ENCODE data around the gene PAPPA.

DNA sequence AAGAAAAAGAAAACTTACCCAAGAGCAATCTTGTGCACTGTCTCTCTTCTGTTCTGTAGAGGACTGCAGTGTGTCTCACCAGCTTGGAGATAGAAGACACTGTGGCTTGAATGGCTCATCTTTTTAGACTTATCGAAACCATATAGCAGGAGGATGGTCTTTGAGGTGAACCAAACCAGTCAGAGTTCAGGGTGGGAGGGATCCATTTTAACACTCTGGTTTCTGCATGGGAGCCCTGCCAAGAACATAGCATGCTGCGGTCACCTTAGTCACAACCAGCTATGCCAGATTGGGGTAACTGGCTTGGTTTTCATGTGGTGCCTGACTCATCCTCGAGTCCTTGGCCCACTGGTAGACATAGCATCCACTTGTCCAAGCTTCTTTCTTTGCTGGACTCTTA is 135.1 kb downstream of the PAPPA start:
- TF ChIP-seq, protein P1, sequence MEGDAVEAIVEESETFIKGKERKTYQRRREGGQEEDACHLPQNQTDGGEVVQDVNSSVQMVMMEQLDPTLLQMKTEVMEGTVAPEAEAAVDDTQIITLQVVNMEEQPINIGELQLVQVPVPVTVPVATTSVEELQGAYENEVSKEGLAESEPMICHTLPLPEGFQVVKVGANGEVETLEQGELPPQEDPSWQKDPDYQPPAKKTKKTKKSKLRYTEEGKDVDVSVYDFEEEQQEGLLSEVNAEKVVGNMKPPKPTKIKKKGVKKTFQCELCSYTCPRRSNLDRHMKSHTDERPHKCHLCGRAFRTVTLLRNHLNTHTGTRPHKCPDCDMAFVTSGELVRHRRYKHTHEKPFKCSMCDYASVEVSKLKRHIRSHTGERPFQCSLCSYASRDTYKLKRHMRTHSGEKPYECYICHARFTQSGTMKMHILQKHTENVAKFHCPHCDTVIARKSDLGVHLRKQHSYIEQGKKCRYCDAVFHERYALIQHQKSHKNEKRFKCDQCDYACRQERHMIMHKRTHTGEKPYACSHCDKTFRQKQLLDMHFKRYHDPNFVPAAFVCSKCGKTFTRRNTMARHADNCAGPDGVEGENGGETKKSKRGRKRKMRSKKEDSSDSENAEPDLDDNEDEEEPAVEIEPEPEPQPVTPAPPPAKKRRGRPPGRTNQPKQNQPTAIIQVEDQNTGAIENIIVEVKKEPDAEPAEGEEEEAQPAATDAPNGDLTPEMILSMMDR (IDR thresholded peaks at IDR 0.05) = no peak
- TF ChIP-seq POLR2A (IDR thresholded peaks at IDR 0.05) = no peak

Measured in adrenal gland (tissue), 5 donors.